Fibroblast of upper back skin (primary cell): Measurements from ENCODE around the gene EPHB2.
A peak's percentile ranks its signal among the peaks of the same experiment; 100 is the strongest.
"Not testable (repeated sequence)": the region's sequence is repeated elsewhere in the genome, so short reads cannot be mapped to it uniquely, and the experiment has no call there.

Source experiments
- DNase-seq: peaks from one replicate; pipeline ENCODE4 v3.0.0-alpha.2; 2013

The EPHB2 gene

DNA sequence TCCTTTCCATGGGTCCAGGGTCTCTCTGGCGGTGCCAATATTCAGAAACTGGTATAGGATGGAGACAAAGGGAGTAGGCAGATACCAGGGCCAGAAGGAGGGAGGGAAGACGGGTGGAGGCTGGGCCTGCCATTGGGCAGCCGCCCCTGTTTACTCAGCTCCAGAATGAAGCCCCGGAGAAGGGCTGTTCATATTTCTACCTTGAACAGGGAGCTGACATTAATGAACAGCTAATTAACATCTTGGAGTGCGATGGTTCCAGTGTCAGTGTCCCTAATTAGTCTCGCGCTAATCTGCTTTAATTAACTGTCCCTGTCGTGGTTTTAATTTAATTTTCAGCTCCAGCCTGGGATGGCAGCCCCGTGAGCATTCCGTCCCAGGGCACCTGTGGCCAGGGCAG lies 113.8 kb downstream of the EPHB2 start:
- no peak for DNase-seq

DNA sequence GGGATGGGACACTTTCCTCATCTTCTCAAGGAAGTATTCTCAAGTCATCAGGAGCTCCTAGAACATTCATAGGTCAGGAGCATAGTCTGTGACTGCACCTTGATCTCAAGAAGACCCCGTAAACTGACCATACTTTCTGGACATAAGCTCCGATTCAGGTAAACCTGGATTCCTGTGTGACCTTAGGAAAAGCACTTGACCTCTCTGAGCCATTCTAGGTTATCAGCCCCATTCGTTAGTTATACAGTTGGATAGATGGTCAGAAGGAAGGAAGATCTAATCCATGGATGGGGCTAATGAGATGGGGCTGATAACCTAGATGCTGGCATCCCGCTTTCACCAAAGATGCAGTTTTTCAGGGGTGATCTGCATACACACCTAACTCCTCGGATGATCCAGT lies 114.3 kb downstream of the EPHB2 start:
- no peak for DNase-seq

DNA sequence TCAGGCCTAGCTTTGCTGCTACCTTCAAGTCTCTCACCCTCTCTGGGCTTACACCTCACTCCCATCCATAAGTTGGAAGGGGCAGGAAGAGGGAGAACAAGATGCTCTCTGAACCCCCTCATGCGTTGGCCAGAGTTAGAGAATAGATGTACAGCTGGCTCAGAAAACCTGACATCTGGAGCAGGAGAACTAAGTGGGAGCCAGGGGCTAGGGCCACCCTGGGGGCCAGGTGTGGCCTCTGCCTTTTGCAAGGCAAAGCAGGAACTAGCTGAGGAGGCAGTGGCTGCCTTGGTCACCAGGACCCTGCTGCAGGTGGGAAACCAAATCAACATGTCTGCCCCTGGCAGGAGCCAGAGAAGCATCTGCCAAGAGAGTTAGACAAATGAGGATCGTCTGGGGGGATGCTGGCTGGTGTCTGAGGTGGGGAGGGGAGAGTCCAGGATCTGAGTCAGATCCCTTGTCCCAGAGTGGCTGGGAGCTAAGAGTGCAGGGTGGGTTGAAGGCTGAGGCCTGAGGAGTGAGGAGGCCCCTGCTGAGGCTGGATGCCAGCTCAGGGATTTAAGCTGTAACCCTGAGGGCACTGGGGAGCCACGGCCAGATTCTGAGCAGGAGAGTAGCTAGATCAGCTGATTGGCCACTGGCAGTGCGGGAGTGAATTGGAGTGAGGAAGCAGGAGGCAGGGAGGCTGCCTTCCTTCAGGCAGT lies 115.0 kb downstream of the EPHB2 start:
- DNase-seq, result peak; percentile 22

- peak; percentile 44 for DNase-seq
Observed at GRCh38 chr1:22826604-22827580, 116.3 kb downstream of the EPHB2 start.

DNA sequence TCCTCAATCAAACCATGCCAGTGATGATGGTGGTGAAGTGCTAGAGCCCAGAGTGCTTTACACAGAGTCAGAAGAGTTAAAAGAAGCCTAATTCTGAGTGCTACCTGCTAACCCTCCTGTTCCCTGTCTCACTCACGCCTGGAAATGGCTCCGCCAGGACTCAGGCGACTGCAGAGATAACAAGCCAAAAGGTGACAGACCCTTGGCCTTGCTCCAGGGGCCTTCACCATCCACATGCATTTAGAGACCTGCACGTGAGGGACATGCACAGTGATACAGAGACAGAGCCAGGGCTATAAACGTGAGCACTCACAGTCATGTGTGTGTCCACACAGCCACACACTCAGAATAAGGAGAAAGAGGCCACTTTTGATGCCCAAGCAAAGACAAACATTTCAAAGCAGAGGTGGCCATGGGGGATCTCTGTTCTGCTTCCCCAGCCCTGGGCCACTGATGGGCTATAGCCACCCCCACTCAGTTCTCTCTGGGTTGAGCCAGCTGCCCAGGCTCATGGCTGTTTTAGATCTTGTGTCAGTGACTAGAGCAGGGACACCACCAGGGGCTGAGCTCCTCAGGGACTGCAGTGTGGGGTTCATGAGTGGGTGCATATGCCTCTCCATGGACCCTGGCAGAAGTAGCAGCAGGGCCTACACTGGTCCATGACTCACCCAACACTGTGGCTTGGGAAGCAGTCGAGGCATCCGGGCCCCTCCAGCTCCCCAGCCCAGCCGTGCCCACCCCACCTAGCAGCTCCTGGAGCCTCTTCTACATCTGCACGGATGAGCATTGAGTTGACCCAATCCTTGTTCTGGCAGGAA lies 117.2 kb downstream of the EPHB2 start:
- DNase-seq, result no peak

GRCh38 chr1:22828484-22829308 lies 118.1 kb downstream of the EPHB2 start:
- DNase-seq, result no peak

GRCh38 chr1:22829309-22829989 lies 118.8 kb downstream of the EPHB2 start:
- DNase-seq, result no peak

DNA sequence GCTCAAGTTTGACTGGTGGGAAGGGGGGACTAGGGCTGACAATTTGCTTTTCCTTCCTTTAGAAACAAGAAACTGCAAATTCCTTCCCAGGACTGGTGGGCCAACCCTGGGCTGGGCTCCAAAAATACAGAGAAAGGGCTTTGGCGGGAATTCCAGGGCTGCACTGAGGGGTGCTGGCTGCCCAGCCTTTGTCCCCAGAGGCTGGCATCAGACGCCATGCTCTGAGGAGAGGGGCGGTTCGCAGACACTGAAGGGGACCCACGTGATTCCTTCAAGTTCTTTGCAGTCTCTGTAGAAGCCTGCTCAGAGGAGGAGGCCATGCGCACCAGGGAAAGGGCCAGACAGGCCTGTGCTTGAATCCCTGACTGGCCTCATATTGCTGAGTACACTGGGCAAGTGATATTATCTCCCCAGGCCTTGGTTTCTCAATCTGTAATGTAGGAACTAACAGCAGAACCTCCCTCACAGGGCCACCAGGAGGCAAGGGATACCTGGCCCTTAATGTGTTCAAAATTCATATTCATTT lies 119.5 kb downstream of the EPHB2 start:
- DNase-seq, result no peak

- DNase-seq, result no peak
Observed at GRCh38 chr1:22830757-22831340, 120.2 kb downstream of the EPHB2 start.

DNA sequence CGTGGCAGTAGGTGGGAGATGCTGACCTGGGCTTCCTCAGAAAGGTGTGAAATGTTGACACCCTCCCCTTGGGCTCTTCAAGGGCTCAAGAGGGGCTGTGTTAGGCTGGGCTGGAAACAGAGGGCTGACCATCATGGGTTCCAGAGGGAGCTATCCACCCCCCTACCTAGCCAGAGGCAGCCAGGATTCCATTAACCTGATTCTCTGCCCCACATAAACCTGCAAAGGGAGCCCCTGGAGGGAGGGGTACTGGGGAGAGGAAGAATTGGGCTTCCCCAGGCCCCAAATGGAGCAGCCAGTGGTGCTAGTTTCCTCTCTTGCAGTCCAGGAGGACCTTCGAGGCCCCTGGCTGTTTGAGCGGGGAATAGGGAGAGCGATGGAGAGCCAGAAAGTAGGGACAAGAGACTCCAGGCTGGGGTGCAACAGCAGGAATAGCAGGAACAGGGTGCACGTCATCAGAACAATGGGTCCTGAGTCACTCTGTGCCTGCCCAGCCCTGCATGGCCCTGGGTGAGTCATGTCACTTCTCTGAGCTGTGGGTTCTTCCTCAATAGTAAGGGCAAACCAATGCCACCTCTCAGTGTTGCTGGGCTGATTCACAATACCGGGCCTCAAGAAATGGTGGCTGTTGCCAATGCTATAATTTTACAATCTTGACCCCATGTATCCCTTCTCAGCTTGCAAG lies 121.2 kb downstream of the EPHB2 start:
- DNase-seq, result peak; percentile 75

GRCh38 chr1:22832414-22832786 lies 121.8 kb downstream of the EPHB2 start:
- DNase-seq, result peak; percentile 35

DNA sequence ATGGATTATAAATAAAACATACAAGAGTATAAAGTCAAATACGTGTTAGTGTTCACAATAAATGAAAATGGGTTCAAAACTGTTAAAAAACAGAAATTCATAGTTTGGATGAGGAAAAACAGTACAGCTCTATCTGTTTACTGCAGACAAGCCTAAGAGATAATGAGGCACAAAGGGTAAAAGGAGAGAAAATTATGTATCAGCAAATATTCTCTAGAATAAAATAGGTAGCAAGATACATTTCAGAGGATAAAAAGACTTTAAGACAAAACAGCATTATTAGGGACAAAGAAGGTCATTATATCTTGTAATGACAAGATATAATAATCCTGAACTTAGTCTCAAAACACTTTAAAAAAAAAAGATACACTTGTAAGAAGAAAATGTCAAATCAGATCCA lies 123.1 kb downstream of the EPHB2 start:
- no peak for DNase-seq

- DNase-seq, result not testable (repeated sequence)
Observed at GRCh38 chr1:22834420-22834819, 123.8 kb downstream of the EPHB2 start.

DNA sequence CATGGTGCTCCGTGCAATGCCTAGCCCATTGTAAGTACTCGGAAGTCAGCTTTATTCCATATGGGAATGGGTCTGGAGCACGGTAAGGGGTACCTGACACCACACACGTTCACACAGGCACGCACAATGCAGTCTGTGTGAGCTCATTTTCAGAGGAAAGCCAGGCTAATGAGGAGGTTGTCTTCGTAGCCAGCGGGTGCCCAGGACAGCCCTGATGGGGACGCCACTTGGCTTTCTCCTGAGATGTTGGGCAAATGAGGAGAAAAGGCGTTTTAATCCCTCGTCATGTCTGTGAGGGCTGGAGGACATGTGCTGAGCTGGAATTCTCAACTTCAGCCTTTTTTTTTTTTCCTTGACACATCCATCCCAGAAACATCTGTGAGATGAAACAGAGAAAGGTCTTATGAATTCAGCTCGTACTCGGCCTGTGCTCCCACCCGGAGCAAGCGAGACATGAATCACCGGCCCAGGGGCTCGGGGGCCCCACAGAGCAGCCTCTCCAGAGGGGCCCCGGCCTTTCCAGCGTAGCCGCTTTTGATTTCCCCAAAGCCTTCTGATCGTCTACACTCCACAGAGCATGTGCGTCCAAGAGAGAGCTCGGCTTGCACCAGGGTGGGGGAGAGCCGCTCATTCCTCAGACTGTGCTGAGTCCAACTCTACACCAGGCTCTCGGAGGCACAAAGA lies 125.1 kb downstream of the EPHB2 start:
- DNase-seq, result peak; percentile 75

GRCh38 chr1:22836850-22837249 lies 126.2 kb downstream of the EPHB2 start:
- DNase-seq, result no peak

DNA sequence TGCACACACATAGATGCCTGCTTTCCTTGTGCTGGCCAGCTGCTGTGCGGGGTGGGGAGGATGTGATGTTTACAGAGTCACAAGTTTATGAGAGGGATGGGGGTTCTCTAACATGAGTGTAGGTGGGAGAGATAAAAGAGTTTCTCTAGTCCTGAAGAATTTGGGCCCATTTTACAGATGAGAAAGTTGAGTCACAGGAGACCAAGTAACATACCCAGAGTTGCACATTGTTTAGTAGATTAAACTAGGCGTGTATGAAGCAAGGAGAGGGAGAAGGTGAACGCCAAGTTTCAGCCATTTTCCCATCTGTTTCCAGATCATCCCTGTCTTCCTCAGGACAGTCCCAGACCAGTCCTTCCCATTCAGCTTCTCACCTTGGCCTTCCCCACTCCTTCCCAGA lies 126.7 kb downstream of the EPHB2 start:
- DNase-seq, result no peak

DNA sequence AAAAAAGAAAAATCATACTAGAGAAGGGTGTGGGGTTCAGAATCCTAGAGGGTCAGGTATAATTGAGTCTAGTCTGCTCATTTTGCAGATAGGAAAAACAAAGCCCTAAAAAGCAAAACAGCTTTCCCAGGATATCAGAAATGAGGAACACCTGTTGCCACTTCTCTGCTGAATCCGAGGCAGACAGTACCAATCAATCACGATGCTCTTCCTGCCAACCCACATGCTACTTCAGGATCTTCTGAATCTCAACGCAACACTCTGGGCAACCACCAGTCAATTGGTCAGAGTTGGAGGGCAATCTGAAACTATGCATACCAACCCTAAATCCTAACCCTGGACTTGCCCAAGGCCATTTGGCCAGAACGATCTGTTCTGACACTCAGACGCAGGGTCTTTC lies 128.3 kb downstream of the EPHB2 start:
- no peak for DNase-seq

- DNase-seq, result no peak
Observed at GRCh38 chr1:22839806-22840205, 129.2 kb downstream of the EPHB2 start.

GRCh38 chr1:22841142-22841541 lies 130.5 kb downstream of the EPHB2 start:
- no peak for DNase-seq

DNA sequence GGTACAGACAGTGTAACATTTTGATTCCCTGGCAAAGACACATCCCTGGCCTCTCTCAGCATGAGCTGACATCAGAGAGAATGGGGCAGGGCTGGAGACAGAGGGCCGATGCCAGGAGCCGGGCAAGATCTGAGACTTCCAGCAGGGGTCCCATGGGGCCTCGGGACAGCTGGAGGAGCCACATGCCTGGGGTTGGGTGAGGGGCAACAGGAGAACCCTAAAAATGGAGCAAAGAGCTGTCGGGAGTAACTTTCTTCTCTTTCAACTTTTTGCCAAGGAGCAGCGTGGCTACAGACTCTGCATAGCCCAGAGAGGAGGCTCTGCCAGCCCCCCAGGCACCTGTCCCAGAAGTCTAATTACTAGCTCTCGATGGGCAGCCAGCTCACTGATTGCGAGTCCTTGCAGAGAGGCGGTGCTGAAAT lies 131.2 kb downstream of the EPHB2 start:
- no peak for DNase-seq
